Measurements from ENCODE around the gene IDH2. TPM values are rescaled to one million over a fixed set of nuclear protein-coding genes. Genes with fewer than 3 reads are reported as not detected.

Gene IDH2
- total RNA-seq, 3 donors from 2014 or later: 29.9 to 73.5 (median 58.7) TPM

- peaks cover 0 to 15% of the 10 kb centered on the region in 2 donors for H3K4me1 ChIP-seq
- peak; percentile 87 to 89 for DNase-seq (ENCODE audit: low spot score in 2 of 2)
- intact Hi-C loops (cut with DNase I; ENCODE audit: low total_unique reads): no loop called here
- no peaks in the 10 kb centered on the region for H3K36me3 ChIP-seq
- TF ChIP-seq POLR2AphosphoS5 (IDR thresholded peaks at IDR 0.05) (peak; percentile 54 to 89 (median 72)), POLR2A (IDR thresholded peaks at IDR 0.05) (no peak), CTCF (IDR thresholded peaks at IDR 0.05) (no peak)
- H3K27ac ChIP-seq: peak overlapping the region; percentile 81 to 96
- peak overlapping the region in 1 of 3 donors; percentile 20 for H3K4me3 ChIP-seq
- H3K27me3 ChIP-seq: no peaks in the 10 kb centered on the region
- H3K9me3 ChIP-seq: no peaks in the 10 kb centered on the region
Measured at GRCh38 chr15:90104551-90104950, 2.3 kb upstream of the IDH2 start.

- H3K27ac ChIP-seq: peak overlapping the region; percentile 81 to 96
- intact Hi-C loops (cut with DNase I; ENCODE audit: low total_unique reads): no loop called here
- DNase-seq (ENCODE audit: low spot score in 2 of 2): peak in 1 of 2 donors; percentile 57
Measured at GRCh38 chr15:90103701-90104329, 1.5 kb upstream of the IDH2 start.

GRCh38 chr15:90101130-90101968 is 919 bp downstream of the IDH2 start:
- Histone ChIP-seq H3K36me3 (no peaks in the 10 kb centered on the region), H3K27me3 (no peaks in the 10 kb centered on the region), H3K9me3 (no peaks in the 10 kb centered on the region), H3K4me3 (peak overlapping the region; percentile 71 to 86 (median 82)), H3K4me1 (peaks cover 0 to 15% of the 10 kb centered on the region in 2 donors), H3K27ac (peak overlapping the region; percentile 94 to 96)
- intact Hi-C loops (cut with DNase I; ENCODE audit: low total_unique reads): no loop called here
- no peak for DNase-seq (ENCODE audit: low spot score in 2 of 2)
- no peak for TF ChIP-seq CTCF (IDR thresholded peaks at IDR 0.05)
- no peak for TF ChIP-seq POLR2AphosphoS5 (IDR thresholded peaks at IDR 0.05)

More at GRCh38 chr15:90103701-90104329, 1.5 kb upstream of the IDH2 start:
- Histone ChIP-seq H3K27me3 (no peaks in the 10 kb centered on the region), H3K4me1 (peaks cover 0 to 15% of the 10 kb centered on the region in 2 donors), H3K4me3 (peak overlapping the region in 1 of 3 donors; percentile 20), H3K36me3 (no peaks in the 10 kb centered on the region), H3K9me3 (no peaks in the 10 kb centered on the region)
- no peak for TF ChIP-seq POLR2AphosphoS5 (IDR thresholded peaks at IDR 0.05)
- TF ChIP-seq POLR2A (IDR thresholded peaks at IDR 0.05): no peak
- TF ChIP-seq CTCF (IDR thresholded peaks at IDR 0.05): no peak

GRCh38 chr15:90099868-90100831 is 2.1 kb downstream of the IDH2 start:
- H3K36me3 ChIP-seq: no peaks in the 10 kb centered on the region
- TF ChIP-seq CTCF (IDR thresholded peaks at IDR 0.05) (no peak), POLR2AphosphoS5 (IDR thresholded peaks at IDR 0.05) (peak in 1 of 3 donors; percentile 4)
- intact Hi-C loops (cut with DNase I; ENCODE audit: low total_unique reads): no loop called here
- peak overlapping the region in 1 of 3 donors; percentile 86 for H3K4me3 ChIP-seq
- no peaks in the 10 kb centered on the region for H3K9me3 ChIP-seq
- H3K27me3 ChIP-seq: no peaks in the 10 kb centered on the region
- H3K27ac ChIP-seq: peak overlapping the region; percentile 94 to 96
- peak; percentile 78 to 85 for DNase-seq (ENCODE audit: low spot score in 2 of 2)
- peaks cover 0 to 22% of the 10 kb centered on the region in 2 donors for H3K4me1 ChIP-seq

Data from breast epithelium (tissue), 4 donors.